HG02623 (cell line): ENCODE data around the gene ACSF3.

Experiments used
- ATAC-seq: cut with Tn5 transposase; IDR thresholded peaks from one replicate; pipeline ENCODE4 v1.9.1; 2021; ENCODE audit warnings: moderate library complexity; ENCODE audit not compliant: unreplicated experiment

ACSF3 gene

GRCh38 chr16:89123001-89123830 is 29.6 kb downstream of the ACSF3 start:
- ATAC-seq: no peak

GRCh38 chr16:89123831-89124100 is 30.1 kb downstream of the ACSF3 start:
- no peak for ATAC-seq

GRCh38 chr16:89129378-89129777 is 35.7 kb downstream of the ACSF3 start:
- ATAC-seq: no peak

GRCh38 chr16:89130448-89130847 is 36.8 kb downstream of the ACSF3 start:
- no peak for ATAC-seq

GRCh38 chr16:89131783-89132182 is 38.1 kb downstream of the ACSF3 start:
- no peak for ATAC-seq

- ATAC-seq: no peak
Observed at GRCh38 chr16:89132194-89133005, 38.7 kb downstream of the ACSF3 start.

GRCh38 chr16:89133457-89134127 is 39.9 kb downstream of the ACSF3 start:
- ATAC-seq: no peak

- ATAC-seq: no peak
Observed at GRCh38 chr16:89134269-89134668, 40.6 kb downstream of the ACSF3 start.

GRCh38 chr16:89135166-89135565 is 41.5 kb downstream of the ACSF3 start:
- ATAC-seq: no peak

GRCh38 chr16:89135971-89136765 is 42.5 kb downstream of the ACSF3 start:
- no peak for ATAC-seq

GRCh38 chr16:89136931-89137330 is 43.3 kb downstream of the ACSF3 start:
- no peak for ATAC-seq

- no peak for ATAC-seq
Observed at GRCh38 chr16:89137666-89138512, 44.2 kb downstream of the ACSF3 start.

GRCh38 chr16:89138513-89138795 is 44.8 kb downstream of the ACSF3 start:
- ATAC-seq: no peak

GRCh38 chr16:89138843-89139520 is 45.3 kb downstream of the ACSF3 start:
- ATAC-seq: no peak

- ATAC-seq: no peak
Observed at GRCh38 chr16:89139907-89140361, 46.3 kb downstream of the ACSF3 start.

GRCh38 chr16:89140401-89140800 is 46.7 kb downstream of the ACSF3 start:
- no peak for ATAC-seq

- ATAC-seq: no peak
Observed at GRCh38 chr16:89140981-89141883, 47.6 kb downstream of the ACSF3 start.

GRCh38 chr16:89141884-89142267 is 48.2 kb downstream of the ACSF3 start:
- no peak for ATAC-seq
